ENCODE data around the gene CES4A.
"Not testable (repeated sequence)": the region's sequence is repeated elsewhere in the genome, so short reads cannot be mapped to it uniquely, and the experiment has no call there.

CES4A gene

DNA sequence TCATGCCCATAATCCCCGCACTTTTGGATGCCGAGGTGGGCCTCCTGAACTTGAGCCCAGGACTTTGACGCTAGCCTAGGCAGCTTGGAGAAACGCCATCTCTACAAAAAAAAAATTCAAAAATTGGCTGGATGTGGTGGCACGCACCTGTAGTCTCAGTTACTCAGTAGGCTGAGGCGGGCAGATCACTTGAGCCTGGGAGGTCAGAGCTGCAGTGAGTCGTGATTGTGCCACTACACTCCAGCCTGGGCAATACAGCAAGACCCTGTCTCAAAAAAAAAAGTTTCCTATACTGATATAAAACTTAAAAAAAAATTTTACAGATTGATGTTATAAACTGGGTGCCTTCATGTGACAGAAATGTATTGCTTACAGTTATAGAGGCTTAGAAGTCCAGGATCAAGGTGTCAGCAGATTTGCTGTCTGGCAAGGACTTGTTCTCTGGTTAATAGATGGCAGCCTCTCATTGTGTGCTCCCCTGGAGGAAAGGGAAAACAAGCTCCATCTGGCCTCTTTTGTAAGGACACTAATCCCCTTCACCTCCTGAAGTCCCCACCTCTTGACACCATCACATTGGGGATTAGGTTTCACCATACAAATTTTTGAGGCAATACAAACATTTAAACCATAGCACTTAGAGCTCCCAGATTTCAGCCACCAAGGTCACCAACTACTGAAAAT, 35.8 kb upstream of the CES4A start:
- Histone ChIP-seq H4K20me1 (peaks cover 0 to 18% (median 12%) of the 10 kb centered on the region in 11 experiments; a peak in 10 of 22 replicates), H3K27ac (no peak overlapping the region), H3K9ac (0 out of 22 replicates have a peak overlapping the region, but pooled peaks of 1 of the 11 experiments have one; percentile 9), H3K4me2 (no peak overlapping the region), H3K4me3 (no peak overlapping the region), H3K27me3 (peaks cover 39 to 60% (median 55%) of the 10 kb centered on the region in 11 experiments), H3K36me3 (no peaks in the 10 kb centered on the region), H3K4me1 (peaks cover 13 to 22% (median 18%) of the 10 kb centered on the region in 10 experiments; a peak in 19 of 20 replicates), H3K9me3 (replicated peaks in 1 of 11) (peaks cover 0 to 7% (median 3%) of the 10 kb centered on the region in 11 experiments; a peak in 8 of 22 replicates)
- no peak for TF ChIP-seq Cebpa-rat (IDR thresholded peaks at IDR 0.05)

DNA sequence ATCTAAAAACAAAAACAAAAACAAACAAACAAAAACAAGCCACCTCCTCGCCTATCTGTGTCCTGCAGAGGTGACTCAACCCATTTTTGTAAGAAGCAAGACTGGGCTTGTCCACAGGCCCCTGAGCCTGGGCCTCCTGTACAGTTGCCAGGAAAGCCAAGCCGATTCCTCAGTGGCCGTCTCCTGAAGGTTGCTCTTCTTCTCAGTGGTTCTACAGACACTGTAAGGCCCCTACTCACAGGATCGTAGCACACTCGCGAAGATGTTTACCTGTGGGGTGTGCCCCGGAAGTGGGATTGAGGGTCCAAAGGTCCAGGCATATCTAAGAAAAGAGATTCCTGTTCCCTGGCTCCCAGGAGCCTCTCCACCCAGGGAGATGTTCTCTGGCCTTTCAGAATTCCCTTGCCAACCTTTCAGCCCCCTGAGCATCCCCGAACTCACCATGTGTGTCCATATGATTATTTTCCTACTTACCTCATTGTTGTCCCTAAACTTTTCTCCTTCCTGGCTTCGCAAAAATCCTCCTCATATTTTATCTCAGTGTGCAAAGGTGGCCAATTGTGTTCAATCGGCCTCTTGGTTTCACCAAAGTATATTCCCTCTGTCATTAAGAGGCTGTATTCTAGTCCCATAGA, 34.8 kb upstream of the CES4A start:
- H3K4me2 ChIP-seq: no peak overlapping the region
- no peaks in the 10 kb centered on the region for H3K36me3 ChIP-seq
- H3K9me3 ChIP-seq (replicated peaks in 1 of 11): peaks cover 0 to 7% (median 3%) of the 10 kb centered on the region in 11 experiments; a peak in 8 of 22 replicates
- no peak overlapping the region; a peak in 1 of 22 replicates for H3K9ac ChIP-seq
- peaks cover 29 to 50% (median 45%) of the 10 kb centered on the region in 11 experiments for H3K27me3 ChIP-seq
- no peak for TF ChIP-seq Cebpa-rat (IDR thresholded peaks at IDR 0.05)
- peaks cover 7 to 22% (median 19%) of the 10 kb centered on the region in 10 experiments for H3K4me1 ChIP-seq
- H4K20me1 ChIP-seq: peaks cover 0 to 12% (median 4%) of the 10 kb centered on the region in 11 experiments; a peak in 9 of 22 replicates
- H3K27ac ChIP-seq: no peak overlapping the region
- no peak overlapping the region for H3K4me3 ChIP-seq

DNA sequence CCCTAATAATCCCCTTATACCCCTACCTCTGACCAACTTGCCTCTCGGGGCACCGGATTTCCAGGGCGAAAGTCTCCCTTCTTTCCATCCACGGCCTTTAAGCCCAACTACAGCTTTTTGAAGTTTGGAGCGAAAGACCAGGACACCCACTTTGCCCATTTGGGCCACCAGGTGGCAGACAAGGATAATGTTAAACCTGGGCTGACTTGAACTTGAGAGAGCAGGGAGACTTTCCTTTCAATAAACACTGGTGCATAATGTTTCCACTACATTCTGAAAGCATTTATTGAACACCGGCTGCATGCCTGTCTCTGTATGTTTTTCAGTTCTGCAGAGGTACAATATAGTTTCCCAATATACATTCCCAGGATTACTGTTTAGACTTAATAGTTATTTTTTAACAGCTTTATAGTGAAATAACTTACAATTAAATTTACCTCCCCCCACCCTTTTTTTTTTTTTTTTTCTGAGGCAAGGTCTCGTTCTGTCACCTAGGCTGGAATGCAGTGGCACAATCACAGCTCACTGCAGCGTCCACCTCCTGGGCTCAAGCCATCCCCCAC, 34.2 kb upstream of the CES4A start:
- Histone ChIP-seq H3K4me1 (peaks cover 8 to 23% (median 19%) of the 10 kb centered on the region in 10 experiments), H3K4me2 (no peak overlapping the region), H3K27ac (no peak overlapping the region), H3K9ac (no peak overlapping the region), H3K9me3 (replicated peaks in 1 of 11) (peaks cover 0 to 7% (median 3%) of the 10 kb centered on the region in 11 experiments; a peak in 8 of 22 replicates), H3K36me3 (no peaks in the 10 kb centered on the region), H3K4me3 (no peak overlapping the region), H4K20me1 (peaks cover 0 to 6% (median 0%) of the 10 kb centered on the region in 11 experiments; a peak in 7 of 22 replicates), H3K27me3 (peaks cover 23 to 44% (median 39%) of the 10 kb centered on the region in 11 experiments)
- no peak for TF ChIP-seq Cebpa-rat (IDR thresholded peaks at IDR 0.05)

DNA sequence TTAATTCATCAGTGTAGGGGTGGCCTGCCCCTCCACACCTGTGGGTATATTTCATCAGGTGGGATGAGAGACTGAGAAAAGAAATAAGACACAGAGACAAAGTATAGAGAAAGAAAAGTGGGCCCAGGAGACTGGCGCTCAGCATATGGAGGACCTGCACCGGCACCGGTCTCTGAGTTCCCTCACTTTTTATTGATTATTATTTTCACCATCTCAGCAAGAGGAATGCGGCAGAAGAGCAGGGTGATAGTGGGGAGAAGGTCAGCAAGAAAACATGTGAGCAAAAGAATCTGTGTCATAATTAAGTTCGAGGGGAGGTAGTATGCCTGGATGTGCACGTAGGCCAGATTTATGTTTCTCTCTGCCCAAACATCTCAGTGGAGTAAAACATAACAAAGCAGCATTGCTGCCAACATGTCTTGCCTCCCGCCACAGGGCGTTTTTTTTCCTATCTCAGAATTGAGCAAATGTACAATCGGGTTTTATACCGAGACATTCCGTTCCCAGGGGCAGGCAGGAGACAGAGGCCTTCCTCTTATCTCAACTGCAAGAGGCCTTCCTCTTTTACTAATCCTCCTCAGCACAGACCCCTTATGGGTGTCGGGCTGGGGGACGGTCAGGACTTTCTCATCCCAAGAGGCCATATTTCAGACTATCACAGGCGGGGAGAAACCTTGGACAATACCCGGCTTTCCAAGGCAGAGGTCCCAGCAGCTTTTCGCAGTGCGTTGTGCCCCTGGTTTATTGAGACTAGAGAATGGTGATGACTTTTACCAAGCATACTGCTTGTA, 32.8 kb upstream of the CES4A start:
- peaks cover 9 to 30% (median 25%) of the 10 kb centered on the region in 11 experiments for H3K27me3 ChIP-seq
- H3K4me1 ChIP-seq: peaks cover 20 to 37% (median 33%) of the 10 kb centered on the region in 10 experiments
- H3K9me3 ChIP-seq (replicated peaks in 1 of 11); H4K20me1 ChIP-seq; H3K4me2 ChIP-seq; H3K4me3 ChIP-seq; H3K9ac ChIP-seq; H3K27ac ChIP-seq; H3K36me3 ChIP-seq: not testable (repeated sequence)

DNA sequence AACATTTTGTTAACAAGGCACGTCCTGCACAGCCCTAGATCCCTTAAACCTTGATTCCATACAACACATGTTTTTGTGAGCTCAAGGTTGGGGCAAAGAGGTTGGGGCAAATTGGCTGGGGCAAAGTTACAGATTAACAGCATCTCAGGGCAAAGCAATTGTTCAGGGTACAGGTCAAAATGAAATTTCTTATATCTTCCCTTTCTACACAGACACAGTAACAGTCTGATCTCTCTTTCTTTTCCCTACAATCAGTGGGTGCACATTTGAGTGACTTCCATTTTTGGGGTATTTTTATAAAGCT, 32.3 kb upstream of the CES4A start:
- Histone ChIP-seq H3K4me1 (peaks cover 22 to 42% (median 38%) of the 10 kb centered on the region in 10 experiments), H3K27me3 (peaks cover 4 to 24% (median 20%) of the 10 kb centered on the region in 11 experiments)
- not testable (repeated sequence) for H3K4me3 ChIP-seq; H3K27ac ChIP-seq; H4K20me1 ChIP-seq; H3K9me3 ChIP-seq (replicated peaks in 1 of 11); H3K4me2 ChIP-seq; H3K9ac ChIP-seq; H3K36me3 ChIP-seq

DNA sequence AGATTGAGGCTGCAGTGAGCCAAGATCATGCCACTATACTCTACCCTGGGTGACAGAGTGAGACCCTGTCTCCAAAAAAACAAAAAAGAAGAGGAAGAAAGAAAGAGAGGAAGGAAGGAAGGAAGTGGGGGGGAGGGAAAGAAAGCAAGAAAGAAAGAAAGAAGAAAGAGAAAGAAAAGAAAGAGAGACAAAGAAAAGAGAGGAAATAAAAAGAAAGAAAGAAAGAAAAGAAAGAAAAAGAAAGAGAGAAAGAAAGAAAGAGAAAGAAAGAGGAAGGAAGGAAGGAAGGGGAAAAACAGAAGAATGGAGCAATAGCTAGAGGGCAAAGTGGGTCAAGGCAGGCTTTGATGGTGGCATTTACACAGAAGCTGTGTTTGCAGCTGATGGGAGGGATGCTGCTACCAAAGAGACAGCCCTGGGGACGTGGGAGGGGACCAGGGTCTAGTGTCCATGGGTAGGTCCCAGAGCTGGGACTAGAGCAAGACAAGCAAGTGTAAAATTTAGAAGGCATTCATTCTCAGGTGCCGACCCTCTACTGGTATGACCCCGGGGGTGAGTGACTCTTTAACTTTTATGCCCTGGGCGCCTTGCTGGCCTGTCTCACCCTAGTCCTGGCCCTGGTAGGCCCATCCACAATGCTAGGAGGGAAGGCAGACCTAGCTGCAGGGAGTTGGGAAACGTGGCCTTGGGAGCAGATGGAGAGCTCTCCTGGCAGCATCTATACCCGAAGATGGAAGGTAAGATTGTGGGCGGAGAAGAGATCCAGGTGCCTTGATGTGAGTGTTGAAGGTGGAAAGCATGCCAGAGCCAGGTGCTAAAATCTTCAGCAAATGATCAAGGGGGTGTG, 29.3 kb upstream of the CES4A start:
- Histone ChIP-seq H3K27me3 (no peaks in the 10 kb centered on the region), H3K4me3 (peak overlapping the region in 2 of 10 experiments; percentile 6 to 19; a peak in 1 of 20 replicates), H3K27ac (peak overlapping the region; percentile 45 to 79 (median 72); a peak in 21 of 22 replicates), H3K4me1 (peaks cover 41 to 67% (median 61%) of the 10 kb centered on the region in 10 experiments), H3K9ac (peak overlapping the region in 8 of 11 experiments; percentile 39 to 66 (median 56); a peak in 15 of 22 replicates), H4K20me1 (no peaks in the 10 kb centered on the region), H3K9me3 (replicated peaks in 1 of 11) (no peaks in the 10 kb centered on the region), H3K36me3 (no peaks in the 10 kb centered on the region), H3K4me2 (peak overlapping the region; percentile 67 to 95 (median 86))
- 0 out of 22 replicates have a peak, but pooled peaks of 1 of the 11 experiments have one; percentile 25 for TF ChIP-seq Cebpa-rat (IDR thresholded peaks at IDR 0.05)

DNA sequence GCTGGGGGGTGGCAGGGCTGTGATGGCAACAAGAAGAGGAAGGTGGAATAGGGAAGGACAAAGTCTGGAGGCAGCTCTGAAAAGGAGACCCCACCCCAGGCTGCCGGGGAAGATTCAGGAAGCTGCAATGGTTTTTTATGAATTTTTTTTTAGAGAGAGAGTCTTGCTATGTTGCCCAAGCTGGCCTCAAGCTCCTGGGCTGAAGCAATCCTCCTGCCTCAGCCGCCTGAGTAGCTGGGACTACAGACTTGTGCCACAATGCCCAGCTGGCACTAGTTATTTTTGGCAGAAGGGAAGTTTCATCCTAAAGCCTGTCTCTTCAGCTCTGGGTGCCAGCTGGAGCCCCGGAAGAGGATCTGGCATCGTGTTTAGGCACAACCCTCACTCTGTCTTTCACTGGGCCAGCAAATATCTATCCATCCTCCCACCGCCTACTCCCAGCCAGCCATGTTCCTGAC, 28.7 kb upstream of the CES4A start:
- Histone ChIP-seq H3K4me2 (peak overlapping the region; percentile 67 to 95 (median 86)), H4K20me1 (no peaks in the 10 kb centered on the region), H3K4me3 (0 out of 20 replicates have a peak overlapping the region, but pooled peaks of 2 of the 10 experiments have one; percentile 6 to 15), H3K36me3 (no peaks in the 10 kb centered on the region), H3K9ac (peak overlapping the region; percentile 48 to 66 (median 57); a peak in 19 of 22 replicates), H3K27me3 (no peaks in the 10 kb centered on the region), H3K27ac (peak overlapping the region; percentile 45 to 79 (median 72); a peak in 21 of 22 replicates), H3K9me3 (replicated peaks in 1 of 11) (no peaks in the 10 kb centered on the region), H3K4me1 (peaks cover 41 to 67% (median 61%) of the 10 kb centered on the region in 10 experiments)
- TF ChIP-seq Cebpa-rat (IDR thresholded peaks at IDR 0.05): peak; percentile 37 to 84 (median 64); a peak in 18 of 22 replicates

DNA sequence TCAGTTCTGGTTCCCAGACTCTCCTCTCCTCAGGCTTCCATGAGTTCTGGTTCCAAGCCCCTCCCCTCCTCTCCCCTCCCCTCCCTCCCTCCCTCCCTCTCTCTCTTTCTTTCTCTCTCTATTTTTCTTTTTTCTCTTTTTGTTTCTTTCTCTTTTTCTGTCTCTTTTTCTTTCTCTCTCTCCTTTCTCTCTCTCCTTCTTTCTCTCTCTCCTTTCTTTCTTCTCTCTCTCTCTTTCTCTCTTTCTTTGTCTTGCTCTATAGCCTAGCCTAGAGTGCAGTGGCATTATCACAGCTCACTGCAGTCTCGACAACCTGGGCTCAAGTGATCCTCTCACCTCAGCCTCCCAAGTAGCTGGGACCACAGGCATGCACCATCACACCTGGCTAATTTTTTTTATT, 28.1 kb upstream of the CES4A start:
- H3K9me3 ChIP-seq (replicated peaks in 1 of 11): no peaks in the 10 kb centered on the region
- no peaks in the 10 kb centered on the region for H3K36me3 ChIP-seq
- peak overlapping the region; percentile 58 to 79 (median 72); a peak in 20 of 22 replicates for H3K27ac ChIP-seq
- H3K9ac ChIP-seq: peak overlapping the region in 10 of 11 experiments; percentile 48 to 66 (median 58); a peak in 15 of 22 replicates
- TF ChIP-seq Cebpa-rat (IDR thresholded peaks at IDR 0.05): no peak
- H4K20me1 ChIP-seq: no peaks in the 10 kb centered on the region
- no peak overlapping the region for H3K4me3 ChIP-seq
- H3K27me3 ChIP-seq: no peaks in the 10 kb centered on the region; a peak in 1 of 22 replicates
- peaks cover 41 to 67% (median 61%) of the 10 kb centered on the region in 10 experiments for H3K4me1 ChIP-seq
- peak overlapping the region; percentile 67 to 95 (median 86) for H3K4me2 ChIP-seq

Measured in BLaER1 treated with 17β-estradiol and CSF1 and Interleukin-3, amounts not matched to agents 10 nM and 100 nM (cell line).